Measurements from ENCODE around the gene PRIMPOL. TPM values are rescaled to one million over a fixed set of nuclear protein-coding genes. Genes with fewer than 3 reads are reported as not detected.
"Not testable (repeated sequence)": the region's sequence is repeated elsewhere in the genome, so short reads cannot be mapped to it uniquely, and the experiment has no call there.

PRIMPOL gene
- polyA plus RNA-seq, 1 experiment, result 12.2 TPM

DNA sequence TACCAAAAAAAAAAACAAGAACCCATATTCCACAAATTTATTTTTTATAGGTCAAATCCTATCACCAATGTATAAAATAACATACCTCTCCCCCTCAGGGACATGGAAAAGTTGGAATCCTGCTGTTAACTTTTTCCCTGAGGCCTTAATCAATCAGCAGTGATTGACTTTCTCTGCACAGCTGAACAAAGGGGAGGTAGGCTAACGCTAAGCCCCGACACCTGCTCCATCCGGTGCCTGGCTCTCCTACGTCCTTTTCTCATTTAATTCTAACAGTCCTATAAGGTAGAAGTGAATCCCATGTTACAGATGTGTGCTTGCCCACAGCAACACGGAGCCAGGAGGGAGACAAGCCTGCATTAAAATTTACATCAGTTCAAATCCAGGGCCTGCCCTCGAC lies 81.5 kb downstream of the PRIMPOL start:
- Histone ChIP-seq H3K27ac (ENCODE audit: low read depth, low read length) (no peak overlapping the region), H3K4me3 (ENCODE audit: low read depth, low read length) (no peak overlapping the region), H3K27me3 (ENCODE audit: control insufficient read depth, insufficient read depth, low read length) (no peaks in the 10 kb centered on the region), H3K9me3 (ENCODE audit: control insufficient read depth, insufficient read depth, low read length) (no peaks in the 10 kb centered on the region)
- POLR2A ChIA-PET, result no interaction called here
- CTCF ChIA-PET, result interaction anchor here (0.6 kb wide), 2 partner anchors 82 to 1406 kb away, joined by 3 to 6 read pairs; partner anchors contain the start of genes CASP3 and PRIMPOL
- no peak for TF ChIP-seq CTCF (IDR thresholded peaks at IDR 0.05; ENCODE audit: low read depth, low read length)
- no peak for DNase-seq (ENCODE audit: low read depth, low spot score)

DNA sequence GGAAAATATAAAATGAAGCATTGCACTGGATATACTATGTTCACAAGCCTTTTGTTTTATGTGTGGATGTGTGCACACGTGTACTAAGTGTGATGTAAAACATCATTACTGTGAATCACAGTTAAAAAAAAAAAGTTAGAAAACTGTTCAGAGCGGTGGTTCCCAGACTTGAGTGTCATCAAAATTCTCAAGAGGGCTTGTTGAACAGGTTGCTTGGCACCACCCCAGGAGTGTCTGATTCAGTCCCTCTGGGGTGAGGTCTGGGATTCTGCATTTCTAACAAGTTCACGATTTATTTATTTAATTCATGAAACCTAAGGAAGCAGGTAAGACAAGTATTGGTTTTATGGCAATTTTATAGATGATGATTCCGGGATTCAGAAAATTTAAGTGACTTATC lies 82.6 kb downstream of the PRIMPOL start:
- Histone ChIP-seq H3K4me3 (ENCODE audit: low read depth, low read length) (no peak overlapping the region; the same call in 1 of the 2 replicates), H3K9me3 (ENCODE audit: control insufficient read depth, insufficient read depth, low read length) (no peaks in the 10 kb centered on the region), H3K27me3 (ENCODE audit: control insufficient read depth, insufficient read depth, low read length) (no peaks in the 10 kb centered on the region), H3K27ac (ENCODE audit: low read depth, low read length) (no peak overlapping the region)
- ChIA-PET CTCF (interaction anchor here (0.6 to 4.4 kb wide), 5 partner anchors 14 to 459 kb away, joined by 4 to 32 read pairs (median 5); no protein-coding TSS in a partner anchor), POLR2A (no interaction called here)
- DNase-seq (ENCODE audit: low read depth, low spot score), result no peak
- TF ChIP-seq CTCF (IDR thresholded peaks at IDR 0.05; ENCODE audit: low read depth, low read length), result no peak

DNA sequence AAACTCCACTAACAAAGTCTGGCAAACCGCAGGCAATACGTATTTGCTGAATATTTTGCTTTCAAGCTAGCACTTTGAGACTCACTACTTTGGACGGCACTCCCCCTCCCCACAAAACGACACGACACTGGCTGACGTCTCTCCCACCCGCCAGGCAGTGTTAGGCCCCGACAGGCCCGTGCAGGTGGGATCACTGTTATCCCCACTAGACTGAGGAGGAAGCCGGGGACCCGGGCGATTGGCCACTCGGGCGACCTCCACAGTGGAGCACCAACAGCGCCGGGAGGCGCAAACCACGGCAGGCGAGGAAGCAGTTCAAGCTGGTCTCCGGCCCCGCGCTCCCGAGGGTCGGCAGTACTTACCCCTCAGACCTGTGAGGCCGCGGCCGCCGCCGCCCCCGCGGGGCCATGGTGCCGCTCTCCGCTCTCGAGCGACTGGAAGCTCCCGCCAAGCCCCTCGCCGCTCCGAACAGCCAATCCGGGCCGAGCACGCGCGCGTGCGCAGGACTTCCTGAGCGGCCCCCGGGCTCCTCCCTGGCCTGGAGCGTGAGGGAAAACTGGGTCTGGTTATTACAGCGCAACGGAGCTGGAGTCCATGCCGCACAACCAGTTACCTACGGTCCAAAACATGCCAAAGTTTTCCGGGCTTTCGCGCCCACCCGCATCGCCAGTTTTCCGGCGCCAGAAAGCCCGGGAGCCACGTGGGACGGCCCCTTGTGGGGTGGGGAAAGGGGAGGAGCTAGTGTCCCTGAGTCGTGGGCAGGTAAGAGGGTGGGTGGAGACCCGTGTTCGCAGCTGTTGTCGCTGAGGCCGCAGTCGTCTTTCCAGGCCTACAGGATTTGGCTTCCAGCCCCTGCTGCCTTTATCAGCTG lies 84.4 kb downstream of the PRIMPOL start, which contains the start of gene CENPU:
TSS of gene CENPU (minus strand) at position 443 of the 871 bp plus-strand sequence. CDS start at position 409, 34 bp downstream.
- peak; percentile 96 for DNase-seq (ENCODE audit: low read depth, low spot score)
- ChIA-PET POLR2A (interaction anchor here (0.8 to 2.2 kb wide), 8 partner anchors 12 to 259 kb away, joined by 3 to 30 read pairs (median 4); partner anchors contain the start of genes ACSL1, CASP3, IRF2 and PRIMPOL), CTCF (interaction anchor here (0.6 to 4.4 kb wide), 5 partner anchors 12 to 470 kb away, joined by 3 to 32 read pairs (median 4); no protein-coding TSS in a partner anchor)
- no peaks in the 10 kb centered on the region for H3K27me3 ChIP-seq (ENCODE audit: control insufficient read depth, insufficient read depth, low read length)
- H3K4me3 ChIP-seq (ENCODE audit: low read depth, low read length), result peak within 1 kb of the TSS; percentile 89
- no peak for TF ChIP-seq CTCF (IDR thresholded peaks at IDR 0.05; ENCODE audit: low read depth, low read length)
- peak within 1 kb of the TSS; percentile 52 for H3K27ac ChIP-seq (ENCODE audit: low read depth, low read length)
- no peaks in the 10 kb centered on the region for H3K9me3 ChIP-seq (ENCODE audit: control insufficient read depth, insufficient read depth, low read length)

- Histone ChIP-seq H3K27ac (ENCODE audit: low read depth, low read length) (no peak overlapping the region), H3K27me3 (ENCODE audit: control insufficient read depth, insufficient read depth, low read length) (no peaks in the 10 kb centered on the region), H3K4me3 (ENCODE audit: low read depth, low read length) (peak overlapping the region; percentile 83; the same call in 1 of the 2 replicates), H3K9me3 (ENCODE audit: control insufficient read depth, insufficient read depth, low read length) (no peaks in the 10 kb centered on the region)
- ChIA-PET POLR2A (interaction anchor here (0.7 to 2.2 kb wide), 7 partner anchors 11 to 260 kb away, joined by 3 to 30 read pairs (median 4); partner anchors contain the start of genes ACSL1, CASP3, IRF2 and PRIMPOL), CTCF (interaction anchor here (0.7 to 4.4 kb wide), 4 partner anchors 11 to 471 kb away, joined by 3 to 32 read pairs (median 8); no protein-coding TSS in a partner anchor)
- no peak for DNase-seq (ENCODE audit: low read depth, low spot score)
- TF ChIP-seq CTCF (IDR thresholded peaks at IDR 0.05; ENCODE audit: low read depth, low read length), result no peak
Measured at GRCh38 chr4:184734758-184735157, 85.2 kb downstream of the PRIMPOL start.

GRCh38 chr4:184739575-184739974 lies 90.0 kb downstream of the PRIMPOL start:
- H3K9me3 ChIP-seq (ENCODE audit: control insufficient read depth, insufficient read depth, low read length); CTCF ChIA-PET; DNase-seq (ENCODE audit: low read depth, low spot score); H3K4me3 ChIP-seq (ENCODE audit: low read depth, low read length); H3K27me3 ChIP-seq (ENCODE audit: control insufficient read depth, insufficient read depth, low read length); H3K27ac ChIP-seq (ENCODE audit: low read depth, low read length); POLR2A ChIA-PET: not testable (repeated sequence)

Measured in AG04450 (cell line).